ENCODE data around the gene STAC3.

DNA sequence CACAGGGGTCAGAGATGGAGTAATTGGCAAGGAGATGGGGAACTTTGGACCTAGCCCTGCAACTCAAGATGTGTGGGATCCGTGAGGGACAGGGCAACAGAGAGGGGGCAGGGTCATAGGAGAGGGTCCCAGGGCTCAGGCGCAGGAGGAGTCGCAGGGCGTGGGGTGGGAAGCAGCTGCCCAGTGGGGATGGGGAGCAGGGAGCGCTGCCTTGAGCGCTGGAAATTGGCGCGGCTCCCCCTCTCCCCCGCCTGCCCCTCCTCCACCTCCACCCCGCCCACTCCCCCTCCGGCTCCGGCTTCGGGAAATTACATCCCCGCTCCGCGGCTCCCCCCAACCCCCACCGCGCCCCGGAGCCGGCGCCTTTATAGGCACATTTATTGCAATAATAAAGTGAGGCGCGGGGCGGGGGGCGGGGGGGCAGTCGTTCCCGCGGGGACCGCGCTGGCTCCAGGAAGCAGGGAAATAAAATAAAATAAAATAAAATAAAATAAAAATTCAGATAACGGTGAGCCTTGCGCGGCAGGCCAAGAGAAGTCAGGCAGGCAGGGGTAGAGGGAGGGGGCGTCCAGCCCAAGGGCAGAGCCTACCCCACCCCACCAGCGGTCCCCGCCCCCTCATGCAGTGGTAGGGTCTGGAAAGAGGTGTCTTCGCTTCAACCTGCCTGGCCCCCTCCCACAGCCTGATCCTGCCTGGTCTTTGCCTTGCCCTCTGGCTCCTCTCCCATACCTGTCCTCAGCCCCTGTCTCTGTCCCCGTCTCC is 30.8 kb downstream of the STAC3 start:
- TF ChIP-seq POLR2A (IDR thresholded peaks at IDR 0.05; ENCODE audit: low read depth, low read length) (no peak), POLR2AphosphoS5 (IDR thresholded peaks at IDR 0.05; ENCODE audit: low read depth, low read length) (no peak)

Data from GM12892 (cell line).